ENCODE data around the gene ZC3H15.
"Not testable (repeated sequence)": the region's sequence is repeated elsewhere in the genome, so short reads cannot be mapped to it uniquely, and the experiment has no call there.

Gene ZC3H15

GRCh38 chr2:186485871-186486650, at the start of gene ZC3H15:
ZC3H15 (plus strand) TSS chr2:186486260; CDS start chr2:186486383, 123 bp downstream.
- peak; percentile 88 for DNase-seq

GRCh38 chr2:186437719-186438118, 48.3 kb upstream of the ZC3H15 start:
- no peak for DNase-seq

GRCh38 chr2:186439673-186440095, 46.4 kb upstream of the ZC3H15 start:
- not testable (repeated sequence) for DNase-seq

- no peak for DNase-seq
Observed at GRCh38 chr2:186440506-186440905, 45.6 kb upstream of the ZC3H15 start.

- no peak for DNase-seq
Observed at GRCh38 chr2:186442885-186443284, 43.2 kb upstream of the ZC3H15 start.

- DNase-seq, result no peak
Observed at GRCh38 chr2:186443851-186444250, 42.2 kb upstream of the ZC3H15 start.

GRCh38 chr2:186445506-186445905, 40.6 kb upstream of the ZC3H15 start:
- DNase-seq, result no peak

- no peak for DNase-seq
Observed at GRCh38 chr2:186455613-186456012, 30.4 kb upstream of the ZC3H15 start.

GRCh38 chr2:186456941-186457340, 29.1 kb upstream of the ZC3H15 start:
- no peak for DNase-seq

GRCh38 chr2:186457908-186458307, 28.2 kb upstream of the ZC3H15 start:
- DNase-seq, result no peak

GRCh38 chr2:186459009-186459408, 27.1 kb upstream of the ZC3H15 start:
- no peak for DNase-seq

- peak; percentile 29 for DNase-seq
Observed at GRCh38 chr2:186460465-186460864, 25.6 kb upstream of the ZC3H15 start.

GRCh38 chr2:186466743-186467142, 19.3 kb upstream of the ZC3H15 start:
- no peak for DNase-seq

- DNase-seq, result no peak
Observed at GRCh38 chr2:186467421-186467820, 18.6 kb upstream of the ZC3H15 start.

GRCh38 chr2:186472722-186473493, 13.2 kb upstream of the ZC3H15 start:
- DNase-seq, result not testable (repeated sequence)

GRCh38 chr2:186474239-186474638, 11.8 kb upstream of the ZC3H15 start:
- DNase-seq, result not testable (repeated sequence)

- DNase-seq, result no peak
Observed at GRCh38 chr2:186477790-186478189, 8.3 kb upstream of the ZC3H15 start.

- DNase-seq, result no peak
Observed at GRCh38 chr2:186480991-186481390, 5.1 kb upstream of the ZC3H15 start.

- no peak for DNase-seq
Observed at GRCh38 chr2:186484062-186484735, 1.9 kb upstream of the ZC3H15 start.

- DNase-seq, result no peak
Observed at GRCh38 chr2:186485576-186485870, 537 bp upstream of the ZC3H15 start.

GRCh38 chr2:186486651-186487647, 889 bp downstream of the ZC3H15 start:
- DNase-seq, result peak; percentile 18

GRCh38 chr2:186493564-186494085, 7.6 kb downstream of the ZC3H15 start:
- no peak for DNase-seq

Data from SHP77 treated with DMSO at 0.1 percent for 48 hours (cell line).